GM20000 (cell line): ENCODE data around the gene PROCA1.

Experiments used
- DNase-seq: peaks from one replicate; pipeline ENCODE4 v3.0.0; 2012; ENCODE audit warnings: low spot score
- CTCF ChIP-seq: IDR thresholded peaks from 2 replicates; pipeline ENCODE4 v1.5.1; 2012; ENCODE audit warnings: mild to moderate bottlenecking, control low read depth; ENCODE audit errors: extremely low read depth, missing control alignments

Gene PROCA1

GRCh38 chr17:28751600-28752366 is 40.1 kb upstream of the PROCA1 start:
- no peak for DNase-seq
- no peak for TF ChIP-seq CTCF

GRCh38 chr17:28750178-28751047 is 38.7 kb upstream of the PROCA1 start:
- peak; percentile 99 for TF ChIP-seq CTCF
- DNase-seq: peak; percentile 85

- TF ChIP-seq CTCF: no peak
- no peak for DNase-seq
Observed at GRCh38 chr17:28749516-28750177, 38.0 kb upstream of the PROCA1 start.

- TF ChIP-seq CTCF: no peak
- no peak for DNase-seq
Observed at GRCh38 chr17:28748852-28749515, 37.3 kb upstream of the PROCA1 start.

GRCh38 chr17:28747801-28748750 is 36.4 kb upstream of the PROCA1 start:
- no peak for TF ChIP-seq CTCF
- no peak for DNase-seq

GRCh38 chr17:28747051-28747691 is 35.5 kb upstream of the PROCA1 start:
- DNase-seq: no peak
- no peak for TF ChIP-seq CTCF
